ENCODE measurements around the gene SYAP1.

Gene SYAP1

DNA sequence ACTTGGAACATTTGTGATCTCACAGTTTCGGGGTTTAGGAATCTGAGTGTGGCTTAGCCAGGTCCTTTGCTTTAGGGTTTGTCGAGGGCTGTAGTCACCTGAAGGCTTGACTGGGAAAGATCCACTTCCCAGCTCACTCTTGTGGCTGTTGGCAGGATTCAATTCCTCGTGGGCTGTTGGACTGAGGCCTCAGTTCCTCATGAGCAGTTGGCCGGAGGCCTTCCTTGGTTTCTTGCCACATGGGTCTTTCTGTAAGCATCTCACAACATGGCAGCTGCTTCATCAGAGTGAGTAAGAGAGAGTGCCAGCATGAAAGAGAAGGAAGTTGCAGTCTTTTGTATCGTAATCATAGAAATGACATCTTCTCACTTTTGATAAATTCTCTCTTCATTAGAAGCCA, 77.9 kb downstream of the SYAP1 start:
- no peak for DNase-seq (ENCODE audit: low spot score)
- in situ Hi-C loops (cut with MboI; ENCODE audit: low pct_unique_long_range_greater_than_20kb, low sequenced_read_pairs, unreplicated experiment): no loop called here
- TF ChIP-seq, protein P1, sequence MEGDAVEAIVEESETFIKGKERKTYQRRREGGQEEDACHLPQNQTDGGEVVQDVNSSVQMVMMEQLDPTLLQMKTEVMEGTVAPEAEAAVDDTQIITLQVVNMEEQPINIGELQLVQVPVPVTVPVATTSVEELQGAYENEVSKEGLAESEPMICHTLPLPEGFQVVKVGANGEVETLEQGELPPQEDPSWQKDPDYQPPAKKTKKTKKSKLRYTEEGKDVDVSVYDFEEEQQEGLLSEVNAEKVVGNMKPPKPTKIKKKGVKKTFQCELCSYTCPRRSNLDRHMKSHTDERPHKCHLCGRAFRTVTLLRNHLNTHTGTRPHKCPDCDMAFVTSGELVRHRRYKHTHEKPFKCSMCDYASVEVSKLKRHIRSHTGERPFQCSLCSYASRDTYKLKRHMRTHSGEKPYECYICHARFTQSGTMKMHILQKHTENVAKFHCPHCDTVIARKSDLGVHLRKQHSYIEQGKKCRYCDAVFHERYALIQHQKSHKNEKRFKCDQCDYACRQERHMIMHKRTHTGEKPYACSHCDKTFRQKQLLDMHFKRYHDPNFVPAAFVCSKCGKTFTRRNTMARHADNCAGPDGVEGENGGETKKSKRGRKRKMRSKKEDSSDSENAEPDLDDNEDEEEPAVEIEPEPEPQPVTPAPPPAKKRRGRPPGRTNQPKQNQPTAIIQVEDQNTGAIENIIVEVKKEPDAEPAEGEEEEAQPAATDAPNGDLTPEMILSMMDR (IDR thresholded peaks at IDR 0.05; ENCODE audit: extremely low read depth, insufficient read depth, missing control alignments): no peak

DNA sequence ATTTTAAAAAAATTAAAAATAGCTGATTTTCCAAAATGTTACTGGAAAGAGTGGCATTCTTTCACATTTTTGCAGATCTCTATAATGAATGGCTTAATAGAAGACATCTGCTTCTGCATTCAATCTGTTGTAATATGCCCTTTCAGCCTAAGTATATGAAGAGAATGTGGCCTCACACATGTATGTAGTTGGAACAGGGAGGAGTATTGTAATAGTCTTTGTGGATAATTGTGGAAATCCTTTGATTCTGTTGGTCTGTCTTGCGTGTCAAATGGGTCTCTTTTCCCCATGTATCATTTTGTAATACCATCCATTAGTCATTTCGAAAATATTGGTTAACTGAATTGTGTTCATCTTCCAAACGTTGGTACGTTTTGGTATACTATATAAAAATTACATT, 78.4 kb downstream of the SYAP1 start:
- TF ChIP-seq, protein P1 (IDR thresholded peaks at IDR 0.05; ENCODE audit: extremely low read depth, insufficient read depth, missing control alignments): no peak
- DNase-seq (ENCODE audit: low spot score): no peak
- in situ Hi-C loops (cut with MboI; ENCODE audit: low pct_unique_long_range_greater_than_20kb, low sequenced_read_pairs, unreplicated experiment): no loop called here

DNA sequence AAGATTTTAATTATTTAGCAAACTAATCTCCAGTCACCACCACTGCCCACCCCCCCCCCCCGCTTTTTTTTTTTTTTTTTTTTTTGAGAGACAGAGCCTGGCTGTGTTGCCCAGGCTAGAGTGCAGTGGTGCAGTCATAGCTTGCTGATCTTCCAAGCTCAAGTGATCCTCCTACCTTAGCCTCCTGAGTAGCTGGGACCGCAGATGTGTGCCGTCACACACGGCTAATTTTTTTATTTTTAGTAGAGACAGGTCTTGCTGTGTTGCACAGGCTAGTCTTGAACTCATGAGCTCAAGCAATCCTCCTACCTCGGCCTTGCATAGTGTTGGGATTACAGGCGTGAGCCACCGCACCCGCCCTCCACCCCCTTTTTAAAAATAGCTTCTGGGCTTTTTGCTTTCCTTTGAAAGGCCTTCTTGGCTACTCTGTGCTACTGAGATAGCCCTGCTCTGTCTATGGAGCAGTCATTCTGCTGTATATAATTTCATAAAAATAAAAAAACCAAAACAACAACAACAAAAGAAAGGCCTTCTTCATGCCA, 85.6 kb downstream of the SYAP1 start:
- no peak for DNase-seq (ENCODE audit: low spot score)
- in situ Hi-C loops (cut with MboI; ENCODE audit: low pct_unique_long_range_greater_than_20kb, low sequenced_read_pairs, unreplicated experiment): no loop called here
- TF ChIP-seq, protein P1 (IDR thresholded peaks at IDR 0.05; ENCODE audit: extremely low read depth, insufficient read depth, missing control alignments): no peak

DNA sequence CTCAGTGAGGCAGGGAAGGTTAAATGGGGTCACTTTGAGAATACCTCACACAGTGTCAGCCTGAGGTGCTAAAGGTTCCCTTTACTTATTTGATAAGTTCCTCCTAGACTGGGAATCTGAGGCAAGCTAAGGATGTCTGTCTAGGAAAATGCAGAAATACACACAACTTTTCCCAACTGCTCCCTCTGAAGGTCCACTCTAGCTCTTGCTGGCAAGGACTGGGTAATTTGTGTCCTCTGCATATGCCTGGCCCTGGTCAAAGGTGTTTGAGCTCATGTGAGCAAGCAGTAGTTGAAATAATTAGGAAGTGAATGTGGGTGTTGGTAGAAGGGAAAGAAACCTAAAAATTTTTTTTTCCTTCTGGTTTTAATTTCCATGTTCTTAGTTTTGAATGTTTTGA, 88.1 kb downstream of the SYAP1 start:
- in situ Hi-C loops (cut with MboI; ENCODE audit: low pct_unique_long_range_greater_than_20kb, low sequenced_read_pairs, unreplicated experiment): no loop called here

DNA sequence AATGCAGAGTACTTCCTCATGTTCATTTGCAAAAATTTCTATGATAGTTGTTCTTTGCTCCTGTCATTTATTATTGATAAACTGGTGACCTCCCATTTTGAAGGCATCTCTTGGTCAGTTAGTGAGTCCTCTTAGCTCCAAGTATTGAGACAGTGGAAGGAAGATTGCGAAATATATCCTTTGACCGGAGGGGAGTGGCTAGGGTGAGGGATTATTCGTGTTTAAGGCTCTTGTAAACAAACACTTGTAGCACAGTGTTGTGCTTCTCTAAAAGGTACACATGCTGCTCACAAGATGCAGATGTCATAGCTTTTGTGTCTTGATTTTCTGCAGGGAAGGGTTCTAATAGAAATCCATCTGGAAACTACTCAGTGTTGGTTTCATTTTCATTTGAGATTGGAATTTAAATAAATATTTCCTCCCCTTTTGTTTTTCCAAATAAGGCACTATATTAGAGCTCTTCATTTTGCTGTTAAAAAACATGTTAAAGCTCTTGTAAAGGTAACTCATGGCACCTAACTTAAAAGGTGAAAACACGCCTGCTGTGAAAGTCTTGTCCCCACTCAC, 88.6 kb downstream of the SYAP1 start:
- in situ Hi-C loops (cut with MboI; ENCODE audit: low pct_unique_long_range_greater_than_20kb, low sequenced_read_pairs, unreplicated experiment): no loop called here
- TF ChIP-seq, protein P1 (IDR thresholded peaks at IDR 0.05; ENCODE audit: extremely low read depth, insufficient read depth, missing control alignments): no peak
- no peak for DNase-seq (ENCODE audit: low spot score)

More for the DNA sequence above, 88.1 kb downstream of the SYAP1 start:
- no peak for DNase-seq (ENCODE audit: low spot score)
- TF ChIP-seq, protein P1 (IDR thresholded peaks at IDR 0.05; ENCODE audit: extremely low read depth, insufficient read depth, missing control alignments): no peak

DNA sequence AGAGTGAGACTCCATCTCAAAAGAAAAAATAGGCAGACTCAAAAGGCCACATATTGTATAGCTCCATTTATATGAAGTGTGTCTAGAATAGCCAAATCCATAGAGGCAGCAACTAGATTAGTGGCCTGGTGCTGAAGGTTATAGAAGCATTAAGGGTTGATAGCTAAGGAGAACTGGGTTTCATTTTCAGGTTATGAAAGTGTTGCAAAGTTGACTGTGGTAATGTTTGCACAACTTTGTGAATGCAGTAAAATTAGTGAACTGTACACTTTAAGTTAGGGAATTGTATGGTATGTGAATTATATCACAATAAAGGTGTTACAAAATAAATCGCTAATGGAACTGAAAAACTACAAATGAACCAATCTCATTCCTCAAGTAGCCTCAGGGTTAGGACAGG, 95.2 kb downstream of the SYAP1 start:
- TF ChIP-seq, protein P1 (IDR thresholded peaks at IDR 0.05; ENCODE audit: extremely low read depth, insufficient read depth, missing control alignments): no peak
- in situ Hi-C loops (cut with MboI; ENCODE audit: low pct_unique_long_range_greater_than_20kb, low sequenced_read_pairs, unreplicated experiment): no loop called here
- DNase-seq (ENCODE audit: low spot score): no peak
